Dedifferentiated amniotic fluid mesenchymal stem cell (primary cell): ENCODE data around the gene ST8SIA1.
A peak's percentile ranks its signal among the peaks of the same experiment; 100 is the strongest.

ENCODE experiments used
- DNase-seq: peaks from one replicate; pipeline ENCODE4 v3.0.0-alpha.2; 2016; ENCODE audit errors: extremely low spot score

The ST8SIA1 gene

DNA sequence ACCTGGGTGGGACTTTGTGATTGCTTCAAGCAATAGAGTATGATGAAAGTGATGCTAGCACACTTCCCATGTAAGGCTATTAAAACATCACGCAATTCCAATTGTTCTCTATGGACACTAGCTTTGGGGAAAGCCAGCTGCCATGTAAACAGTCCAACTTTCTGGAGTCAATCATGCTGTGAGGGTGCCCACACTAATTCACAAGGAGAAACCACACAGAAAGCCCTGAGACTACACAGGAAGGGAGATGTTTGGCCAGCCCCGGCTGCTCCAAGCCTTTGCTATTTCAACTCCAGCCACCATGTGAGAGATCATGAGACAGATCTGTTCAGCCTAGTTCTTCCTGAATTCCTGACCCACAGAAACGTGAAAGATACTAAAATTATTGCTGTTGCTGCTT is 96.3 kb downstream of the ST8SIA1 start:
- DNase-seq = no peak

DNA sequence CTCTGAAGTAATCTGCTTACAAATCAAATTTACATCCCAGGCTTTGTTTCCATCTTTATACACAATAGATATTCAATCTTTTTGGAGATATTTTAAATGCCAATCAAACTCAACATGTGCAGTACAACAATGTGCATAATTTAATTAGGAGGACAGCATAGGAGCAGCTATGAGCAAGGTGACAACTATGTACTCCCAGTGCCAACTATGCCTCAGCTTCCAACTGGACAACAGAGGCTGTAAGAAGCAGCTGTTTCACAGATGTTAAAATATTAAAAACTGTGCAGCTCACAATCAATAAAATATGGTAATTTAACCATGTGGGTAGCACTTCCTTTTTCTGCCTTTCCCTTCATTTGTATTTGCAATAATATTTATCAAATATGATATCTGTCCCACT is 99.9 kb downstream of the ST8SIA1 start:
- peak; percentile 73 for DNase-seq

DNA sequence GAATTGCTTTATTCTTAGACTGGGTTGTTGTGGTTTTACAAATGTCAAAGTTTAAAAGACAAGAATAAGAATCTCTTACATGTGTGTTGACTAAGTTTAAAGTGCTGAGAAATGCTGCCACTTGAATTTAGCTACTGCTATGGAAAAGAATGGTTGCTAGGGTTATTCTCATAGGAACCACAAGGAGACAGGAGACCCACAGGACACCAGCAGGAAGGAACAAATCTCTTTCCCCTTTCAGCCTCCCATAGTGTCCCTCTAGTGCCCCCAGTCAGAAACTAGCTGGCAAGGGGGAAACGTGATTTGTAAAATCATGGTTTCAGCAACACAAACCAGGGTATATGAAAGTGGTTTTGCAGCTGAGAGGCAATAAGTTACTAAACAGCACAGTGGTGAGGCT is 102.7 kb downstream of the ST8SIA1 start:
- no peak for DNase-seq

DNA sequence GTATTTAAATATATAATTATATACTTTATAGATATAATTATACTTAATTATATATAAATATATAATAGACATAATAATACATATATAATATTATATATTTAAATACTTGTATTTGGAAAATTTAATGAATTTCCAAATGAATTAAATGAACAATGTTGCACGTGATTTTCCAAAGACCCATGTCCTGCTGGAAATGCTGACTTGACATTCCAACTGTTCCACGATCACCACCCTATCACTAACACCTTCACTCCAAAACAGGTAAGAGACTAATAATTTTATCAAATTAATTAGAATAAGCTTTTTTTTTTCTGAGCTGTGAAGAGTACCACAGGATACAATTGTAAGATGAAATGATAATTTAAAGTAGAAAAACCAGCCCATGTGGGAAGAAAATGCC is 103.4 kb downstream of the ST8SIA1 start:
- no peak for DNase-seq

DNA sequence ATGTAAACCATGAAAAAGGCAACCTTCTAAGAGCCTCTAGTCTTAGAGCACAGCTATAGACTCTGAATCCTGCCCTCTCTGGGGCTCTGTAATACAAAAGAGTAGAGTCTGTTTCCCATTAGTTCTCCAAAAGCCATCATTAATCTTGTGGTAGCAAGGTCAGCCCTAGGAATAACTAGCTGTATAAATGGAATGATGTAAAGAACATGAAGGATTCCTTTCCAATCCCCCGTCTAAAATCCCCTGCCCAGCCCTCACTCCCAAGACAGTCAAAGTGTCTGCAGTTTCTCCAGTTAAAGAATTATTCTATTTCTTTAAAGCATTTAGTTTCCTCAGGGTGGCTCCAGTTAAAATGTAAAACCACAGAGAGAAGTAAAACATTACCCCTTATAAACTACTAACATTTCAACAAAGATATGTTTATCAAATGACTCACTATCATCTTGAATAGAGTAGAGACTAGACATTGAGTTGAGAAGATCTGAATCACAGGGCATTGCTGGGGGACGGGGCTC is 104.2 kb downstream of the ST8SIA1 start:
- DNase-seq = peak; percentile 30

DNA sequence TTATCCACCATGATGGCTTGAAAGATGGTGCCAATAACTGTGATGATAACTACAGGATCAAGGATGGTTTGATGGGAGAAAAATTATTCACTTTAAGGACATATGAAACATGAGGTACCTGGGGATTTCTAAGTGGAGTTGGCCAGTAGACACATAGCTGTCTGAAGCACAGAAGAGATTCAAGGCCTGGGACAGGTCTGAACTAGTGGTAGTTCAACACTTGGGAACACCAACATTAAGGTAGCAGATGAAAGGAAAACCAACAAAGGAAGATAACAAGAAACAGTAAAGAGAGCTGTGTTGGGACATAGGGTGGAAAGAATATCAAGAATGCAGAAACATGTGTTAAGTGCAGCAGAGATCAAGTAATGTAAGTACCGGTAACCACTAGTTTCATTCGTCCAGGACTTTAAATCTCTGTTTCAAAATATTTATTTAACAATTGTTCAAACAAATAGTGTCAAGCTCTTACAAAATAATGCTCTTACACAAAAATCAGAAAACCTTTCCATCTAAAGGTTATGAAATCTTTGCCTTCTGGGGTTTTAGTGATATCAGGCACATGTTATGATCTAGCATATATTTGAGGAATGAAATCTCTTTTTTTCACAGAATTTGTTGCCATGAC is 104.7 kb downstream of the ST8SIA1 start:
- no peak for DNase-seq

DNA sequence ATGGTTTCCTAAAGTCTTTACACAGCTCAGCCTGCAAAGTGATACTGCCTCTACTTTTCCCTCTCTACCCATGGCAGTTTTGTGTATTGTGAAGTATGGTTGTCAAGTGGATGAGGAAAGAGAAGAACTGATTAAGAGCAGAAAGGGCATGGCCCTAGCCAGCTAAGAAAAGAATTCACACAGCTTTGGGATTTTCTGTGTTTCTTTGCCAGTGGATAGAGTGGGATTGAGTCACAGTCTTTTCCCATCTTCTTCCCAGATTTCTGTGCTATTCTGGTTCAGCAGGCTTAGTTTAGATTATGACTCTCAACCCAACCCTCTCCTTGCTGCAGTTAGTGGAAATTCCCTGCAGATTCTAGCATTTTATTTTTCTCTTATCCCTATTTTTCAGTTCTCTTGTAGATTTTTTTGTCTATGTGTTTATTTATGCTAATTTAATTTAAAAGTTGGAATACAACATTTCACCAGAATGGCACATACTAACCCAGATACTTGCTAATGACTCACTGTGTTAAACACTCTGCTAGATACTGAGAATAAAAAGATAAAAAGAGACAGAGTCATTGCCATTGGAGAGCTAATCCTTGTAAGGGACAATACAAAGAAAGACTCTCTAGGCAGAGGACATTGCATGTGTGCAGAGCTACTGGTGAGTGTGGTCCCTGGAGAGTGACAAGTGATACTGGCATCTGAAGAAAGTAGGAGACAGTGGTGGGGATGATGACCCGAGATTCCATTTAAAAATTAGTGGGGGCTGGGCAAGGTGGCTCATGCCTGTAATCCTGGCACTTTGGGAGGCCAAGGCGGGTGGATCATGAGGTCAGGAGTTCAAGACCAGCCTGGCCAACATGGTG is 106.3 kb downstream of the ST8SIA1 start:
- no peak for DNase-seq

DNA sequence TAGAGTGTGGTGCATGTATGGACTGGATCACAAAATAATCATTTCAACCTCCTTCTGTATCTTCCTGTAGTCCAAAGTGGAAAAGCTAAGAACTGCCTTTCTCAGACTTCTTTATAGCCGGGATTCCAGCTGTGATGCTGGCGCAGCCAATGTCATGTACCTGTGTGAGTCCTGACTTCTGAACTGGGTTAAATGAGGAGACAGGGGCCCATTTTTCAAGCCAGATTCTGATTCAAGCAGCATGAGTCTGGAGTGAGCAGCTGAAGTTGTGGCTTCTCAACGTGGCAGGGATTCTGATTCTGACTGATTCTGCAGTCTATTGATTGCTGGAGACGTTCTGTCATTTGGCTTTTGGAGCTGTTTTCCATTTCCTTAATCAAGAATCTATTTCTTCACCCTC is 111.2 kb downstream of the ST8SIA1 start:
- no peak for DNase-seq

DNA sequence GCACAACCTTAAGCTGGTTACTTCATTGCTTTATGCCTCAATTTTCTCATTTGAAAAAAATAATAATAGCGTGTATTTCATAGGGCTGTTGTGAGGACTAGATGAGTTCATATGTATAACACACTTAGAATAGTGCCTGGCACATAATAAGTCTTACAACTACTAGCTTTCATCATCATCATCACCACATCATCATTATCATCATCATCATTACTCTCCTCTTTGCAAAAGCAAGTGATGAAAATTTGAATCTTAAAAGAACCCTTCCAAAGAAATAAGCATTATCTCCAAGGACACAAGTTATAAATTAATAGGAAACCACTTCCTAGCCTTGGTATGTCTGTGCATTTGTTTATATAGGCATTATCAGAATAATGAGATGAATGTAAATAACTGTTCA is 117.0 kb downstream of the ST8SIA1 start:
- DNase-seq = no peak

DNA sequence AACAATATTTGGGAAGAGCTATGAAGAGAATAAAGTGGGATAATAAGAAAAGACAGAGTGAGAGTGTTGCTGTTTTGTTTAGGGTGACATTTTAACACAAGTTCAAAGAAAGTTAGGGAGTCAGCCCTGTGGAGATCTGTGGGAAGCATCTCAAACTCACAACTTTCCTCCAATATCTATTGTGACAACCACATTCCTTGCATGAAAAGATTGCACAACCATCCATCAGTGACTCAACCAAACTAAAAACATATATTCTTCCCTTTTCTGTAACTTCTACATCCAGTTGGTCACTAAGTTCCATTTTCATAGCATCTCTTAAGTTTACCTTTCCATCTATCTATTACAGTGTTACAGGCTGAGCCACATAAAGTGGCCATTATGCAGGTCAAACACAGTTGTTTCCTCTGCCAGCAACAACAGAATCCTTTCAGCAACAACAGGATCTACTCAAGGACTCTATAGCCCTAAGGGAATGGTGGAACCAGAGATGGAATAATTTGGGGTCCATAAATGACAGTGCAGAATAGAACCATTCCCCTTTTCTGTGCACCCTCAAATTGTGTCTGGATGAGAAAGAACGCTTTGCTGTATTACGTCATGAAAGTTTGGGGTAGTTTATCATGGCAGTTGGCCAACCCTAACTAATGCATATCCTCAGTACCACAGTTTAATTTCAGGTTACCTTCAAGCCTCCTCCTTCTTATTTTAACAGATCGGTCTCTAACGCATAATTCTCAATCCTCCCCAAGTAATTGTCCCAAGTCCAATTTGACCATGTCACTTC is 118.8 kb downstream of the ST8SIA1 start:
- no peak for DNase-seq

DNA sequence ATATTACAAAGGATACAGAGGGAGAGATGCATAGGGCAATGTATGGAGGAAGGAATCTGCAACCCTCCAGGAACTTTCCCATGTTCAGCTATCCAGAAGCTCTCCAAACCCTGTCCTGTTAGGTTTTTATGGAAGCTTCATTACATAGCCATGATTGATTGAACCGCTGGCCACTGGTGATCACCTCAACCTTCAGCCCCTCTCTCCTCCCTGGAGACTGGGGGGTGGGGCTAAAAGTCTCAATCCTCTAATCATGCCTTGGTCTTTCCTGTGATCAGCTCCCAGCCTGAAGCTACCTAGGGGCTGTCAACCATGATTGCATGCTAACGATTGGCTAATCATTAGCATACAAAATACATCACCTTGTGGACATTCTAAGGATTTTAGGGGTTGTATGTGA is 123.4 kb downstream of the ST8SIA1 start:
- DNase-seq = no peak

DNA sequence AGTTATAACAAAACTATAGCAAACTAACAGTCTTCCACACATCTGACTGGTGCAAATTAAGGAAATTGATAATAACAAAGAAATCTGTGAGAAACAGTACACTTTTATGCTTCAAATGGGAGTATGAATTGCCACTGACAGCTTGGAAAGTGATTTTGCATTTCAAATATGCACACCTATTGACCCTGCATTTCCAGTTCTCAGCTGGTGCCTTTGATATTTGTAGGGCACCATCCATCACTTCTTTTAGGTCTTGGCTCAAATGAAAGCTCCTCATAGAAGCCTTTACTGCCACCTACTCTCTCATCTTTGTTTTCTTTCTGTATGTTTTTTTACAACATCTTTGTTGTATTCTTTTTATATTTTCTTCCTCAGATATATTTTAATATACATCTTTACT is 125.1 kb downstream of the ST8SIA1 start:
- no peak for DNase-seq

DNA sequence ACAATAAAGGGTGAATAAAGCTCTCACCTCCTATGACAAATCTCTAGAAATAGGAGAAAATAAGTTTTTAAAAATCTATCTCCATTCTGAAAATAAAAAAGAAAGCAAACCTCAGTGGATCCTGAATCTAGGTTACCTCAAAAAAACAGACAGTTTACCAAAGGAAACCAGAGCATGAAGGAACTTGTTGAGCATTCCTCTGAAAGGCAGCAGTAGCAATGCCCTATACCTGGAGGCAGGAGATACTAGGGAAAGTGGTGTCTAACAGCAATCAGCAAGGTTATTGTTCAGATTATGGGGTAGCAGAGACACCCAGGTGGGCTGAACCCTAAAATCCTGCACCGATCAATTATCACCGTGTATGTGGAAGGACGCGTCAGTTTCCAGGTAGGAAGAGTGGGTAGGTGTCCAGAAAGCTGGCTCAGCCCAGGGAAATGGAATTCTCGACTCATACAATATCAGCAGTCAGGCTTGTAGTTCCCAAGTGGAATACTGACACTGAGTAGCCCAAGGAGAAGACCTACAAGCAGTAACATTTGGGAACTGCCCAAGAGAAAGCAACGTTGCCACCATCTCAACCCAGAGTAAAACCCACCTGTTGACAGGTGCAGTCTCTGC is 128.3 kb downstream of the ST8SIA1 start:
- no peak for DNase-seq

DNA sequence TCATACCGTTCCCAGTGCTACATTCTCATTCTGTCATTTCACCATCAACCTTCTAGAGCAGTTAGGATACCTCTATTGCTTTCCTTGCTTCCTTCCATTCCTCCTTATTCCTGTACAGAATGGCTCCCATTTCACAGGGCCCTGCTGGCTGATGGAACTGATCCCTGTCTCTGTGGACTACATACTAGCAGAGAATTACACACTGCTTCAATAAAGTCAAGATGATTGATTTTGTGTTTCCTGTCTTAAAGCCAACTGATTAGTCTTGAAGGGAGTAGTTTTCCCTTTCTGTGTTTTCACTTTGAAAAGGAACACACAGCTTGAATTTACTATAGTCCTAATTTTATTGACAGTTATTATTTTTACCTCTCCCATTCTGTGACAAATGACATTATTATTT is 130.1 kb downstream of the ST8SIA1 start:
- no peak for DNase-seq

DNA sequence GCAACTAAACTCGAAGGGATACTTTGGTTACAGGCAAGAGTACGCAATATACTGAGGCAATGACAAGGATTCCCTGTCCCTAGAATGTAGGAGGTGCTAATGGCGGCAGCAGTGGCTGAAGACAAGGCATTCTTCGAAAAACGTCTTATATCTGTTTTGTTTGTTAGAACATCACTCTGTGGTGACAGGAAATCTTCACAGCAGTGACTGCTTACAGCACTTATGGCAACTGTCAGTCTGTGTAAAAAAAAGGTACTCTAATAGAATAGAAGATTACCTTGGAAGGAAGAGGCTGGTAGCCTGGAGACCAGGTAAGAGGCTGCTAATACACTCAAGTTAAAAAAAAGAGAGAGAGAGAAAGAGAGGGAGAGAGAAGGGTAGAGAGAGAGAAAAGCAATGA is 131.7 kb downstream of the ST8SIA1 start:
- DNase-seq = no peak

DNA sequence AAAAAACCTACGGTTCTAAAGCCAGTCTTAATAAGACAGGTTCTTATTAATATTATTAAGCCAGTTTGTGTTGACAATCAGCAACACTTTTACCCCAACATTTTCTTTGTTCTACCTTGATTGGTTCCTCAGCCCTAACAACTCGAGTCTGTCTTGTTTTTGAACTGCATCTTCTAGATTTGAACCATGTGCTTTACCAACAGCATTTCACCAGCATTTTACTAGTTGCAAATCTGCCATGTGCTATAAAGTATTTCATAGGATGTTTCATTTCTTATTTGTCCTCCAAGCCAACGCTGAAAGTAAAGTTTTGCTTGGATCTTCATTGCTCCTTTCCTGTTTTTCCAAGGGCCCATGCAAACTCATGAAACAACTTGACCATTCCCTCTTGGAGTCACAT is 133.4 kb downstream of the ST8SIA1 start:
- no peak for DNase-seq

DNA sequence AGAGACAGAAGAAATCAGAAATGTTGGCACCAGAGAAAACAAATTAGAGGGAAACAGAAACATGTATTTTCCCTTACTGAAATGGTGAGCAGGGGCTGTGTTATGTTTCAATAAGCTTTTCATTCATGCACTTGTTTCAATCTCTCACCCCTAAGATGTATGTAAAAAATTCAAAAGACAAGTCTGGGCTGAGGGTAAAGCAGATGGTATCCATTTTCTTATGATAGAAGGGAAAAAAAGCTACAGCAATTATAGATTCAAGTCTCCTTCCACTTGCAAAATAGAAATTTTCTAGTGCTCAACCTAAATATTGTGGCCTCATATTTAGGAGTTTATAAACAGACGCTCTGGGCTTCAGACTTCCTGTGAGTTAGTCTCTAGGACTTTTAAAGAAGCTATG is 138.3 kb downstream of the ST8SIA1 start:
- DNase-seq = no peak

DNA sequence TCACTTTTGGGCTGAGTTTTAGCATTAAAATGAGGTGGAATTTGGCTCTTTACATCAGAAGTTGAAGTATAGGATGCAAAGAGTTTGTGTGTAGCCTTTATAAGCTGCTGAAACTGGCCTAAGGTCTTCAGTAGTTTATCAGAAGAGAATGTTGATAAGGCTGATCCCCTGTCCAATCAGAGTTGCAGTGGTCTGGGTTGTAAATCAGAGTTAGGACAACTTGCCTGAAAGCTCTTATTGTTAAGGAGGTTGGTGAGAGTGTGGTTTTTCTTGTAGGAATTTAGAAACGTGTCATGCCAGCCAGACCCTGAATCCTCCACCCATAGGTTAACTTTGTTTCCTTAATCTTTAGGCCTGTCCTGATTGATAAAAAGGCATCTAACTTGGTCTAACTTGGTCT is 143.5 kb downstream of the ST8SIA1 start:
- no peak for DNase-seq

DNA sequence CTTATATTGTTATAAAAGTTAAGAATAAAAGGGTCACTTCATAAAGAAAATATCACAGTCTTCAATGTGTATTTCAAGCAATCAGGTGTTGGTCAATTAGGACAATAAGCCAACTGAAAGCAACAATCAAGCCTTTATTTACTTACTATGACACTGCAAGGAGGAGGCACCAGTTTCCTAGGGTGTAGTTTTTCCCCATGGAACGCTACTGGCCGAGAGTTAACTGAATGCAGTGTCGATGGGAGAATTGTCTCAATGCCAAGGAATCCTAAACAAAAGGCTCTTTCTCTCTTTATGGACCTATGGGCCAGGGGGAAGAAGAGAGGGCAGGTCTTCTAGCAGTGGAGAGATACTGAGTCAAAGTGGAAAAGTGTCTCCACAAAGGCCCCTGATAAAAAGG is 146.1 kb downstream of the ST8SIA1 start:
- no peak for DNase-seq

DNA sequence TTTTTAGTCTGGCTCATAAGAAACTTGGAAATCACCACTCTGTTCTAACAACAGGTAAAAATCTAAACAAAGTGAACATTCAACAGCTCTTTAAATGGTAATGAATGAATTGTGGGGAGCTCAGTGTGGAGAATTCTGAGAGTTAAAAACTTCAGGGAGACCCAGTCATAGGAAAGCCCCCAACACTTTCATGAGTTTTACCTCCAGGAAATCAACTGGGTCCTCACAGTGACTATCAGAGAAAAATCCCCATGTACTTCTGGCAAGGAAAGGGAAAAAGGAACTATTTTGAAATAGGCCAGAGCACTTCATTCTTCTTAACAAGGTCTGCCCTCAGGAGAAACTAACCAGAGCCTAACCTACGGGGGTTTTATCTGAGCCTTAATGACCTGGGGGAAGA is 153.8 kb downstream of the ST8SIA1 start:
- DNase-seq = no peak

DNA sequence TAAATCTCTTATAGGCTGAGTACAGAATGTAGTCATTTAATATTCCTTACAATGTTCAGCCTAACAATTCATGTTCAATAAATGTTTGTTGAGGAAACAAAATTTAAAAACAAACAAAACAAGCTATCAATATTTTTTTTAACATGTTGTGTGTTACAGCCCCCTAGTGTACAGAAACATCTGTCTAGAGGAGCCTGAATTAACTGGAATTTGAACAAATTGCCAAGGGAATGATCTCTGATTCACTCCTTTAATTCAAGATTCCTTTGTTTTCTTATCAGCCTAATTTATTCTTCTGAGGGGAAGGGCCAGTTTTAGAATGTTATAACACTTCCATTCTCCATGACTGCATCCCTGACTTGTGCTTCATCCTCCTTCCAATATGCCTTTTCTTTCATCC is 161.3 kb downstream of the ST8SIA1 start:
- DNase-seq = no peak

DNA sequence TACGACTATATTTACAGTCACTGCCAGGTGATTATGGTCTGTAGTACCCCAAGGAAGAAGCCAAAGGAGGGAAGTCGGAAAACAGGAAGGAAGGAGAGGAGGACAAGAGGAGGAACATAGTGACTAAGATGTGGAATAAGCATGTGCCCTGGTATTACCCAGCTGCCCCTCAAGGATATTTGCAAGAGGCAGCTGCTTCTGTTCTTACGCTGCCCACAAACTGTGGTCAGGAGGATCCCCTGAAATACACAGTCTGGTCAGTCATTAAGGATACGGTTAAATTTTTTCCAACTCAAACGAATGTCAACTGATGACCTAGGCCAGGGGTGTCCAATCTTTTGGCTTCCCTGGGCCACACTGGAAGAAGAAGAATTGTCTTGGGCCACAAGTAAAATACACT is 162.0 kb downstream of the ST8SIA1 start:
- no peak for DNase-seq
